ENCODE measurements around the gene LGALSL.

The LGALSL gene

GRCh38 chr2:64419596-64420165 lies 34.3 kb upstream of the LGALSL start:
- ATAC-seq, result no peak
- TF ChIP-seq ARNTL (CRISPR knock-in tag; IDR thresholded peaks at IDR 0.05; ENCODE audit: borderline replicate concordance, low read depth) (no peak), RARB (CRISPR knock-in tag; IDR thresholded peaks at IDR 0.05) (no peak), CSDC2 (CRISPR knock-in tag; IDR thresholded peaks at IDR 0.05) (no peak), TSHZ2 (CRISPR knock-in tag; IDR thresholded peaks at IDR 0.05) (no peak), ZNF565 (CRISPR knock-in tag; conservative IDR thresholded peaks at IDR 0.05; ENCODE audit: low read depth) (no peak), TCF4 (CRISPR knock-in tag; IDR thresholded peaks at IDR 0.05; ENCODE audit: borderline replicate concordance) (no peak), PPARA (CRISPR knock-in tag; IDR thresholded peaks at IDR 0.05; ENCODE audit: borderline replicate concordance) (no peak), ZFP30 (CRISPR knock-in tag; IDR thresholded peaks at IDR 0.05) (no peak), ZC3H10 (CRISPR knock-in tag; IDR thresholded peaks at IDR 0.05) (no peak), SNAI2 (CRISPR knock-in tag; IDR thresholded peaks at IDR 0.05) (no peak), POU6F1 (CRISPR knock-in tag; IDR thresholded peaks at IDR 0.05; ENCODE audit: borderline replicate concordance, low read depth) (no peak), TOX (CRISPR knock-in tag; IDR thresholded peaks at IDR 0.05; ENCODE audit: borderline replicate concordance) (no peak), GLIS3 (CRISPR knock-in tag; IDR thresholded peaks at IDR 0.05) (no peak), PATZ1 (CRISPR knock-in tag; IDR thresholded peaks at IDR 0.05; ENCODE audit: borderline replicate concordance) (no peak), BACH2 (CRISPR knock-in tag; IDR thresholded peaks at IDR 0.05; ENCODE audit: borderline replicate concordance) (no peak), ISL1 (CRISPR knock-in tag; IDR thresholded peaks at IDR 0.05) (no peak), ESRRG (CRISPR knock-in tag; IDR thresholded peaks at IDR 0.05) (no peak), CREB5 (CRISPR knock-in tag; IDR thresholded peaks at IDR 0.05; ENCODE audit: low read depth) (no peak)

GRCh38 chr2:64420677-64421076 lies 33.3 kb upstream of the LGALSL start:
- no peak for ATAC-seq
- TF ChIP-seq TSHZ2 (CRISPR knock-in tag; IDR thresholded peaks at IDR 0.05) (no peak), ZNF565 (CRISPR knock-in tag; conservative IDR thresholded peaks at IDR 0.05; ENCODE audit: low read depth) (no peak), ZC3H10 (CRISPR knock-in tag; IDR thresholded peaks at IDR 0.05) (no peak), PATZ1 (CRISPR knock-in tag; IDR thresholded peaks at IDR 0.05; ENCODE audit: borderline replicate concordance) (no peak)
